Activated CD8-positive, alpha-beta memory T cell treated with anti-CD3 and anti-CD28 coated beads, Interleukin-2, amount 50 U/mL, for 24 hours (primary cell): ENCODE measurements around the gene FAM107B.

Experiments used
- DNase-seq: peaks from one replicate; pipeline ENCODE4 v3.0.0-alpha.2; 2020; ENCODE audit errors: extremely low read depth

FAM107B gene

DNA sequence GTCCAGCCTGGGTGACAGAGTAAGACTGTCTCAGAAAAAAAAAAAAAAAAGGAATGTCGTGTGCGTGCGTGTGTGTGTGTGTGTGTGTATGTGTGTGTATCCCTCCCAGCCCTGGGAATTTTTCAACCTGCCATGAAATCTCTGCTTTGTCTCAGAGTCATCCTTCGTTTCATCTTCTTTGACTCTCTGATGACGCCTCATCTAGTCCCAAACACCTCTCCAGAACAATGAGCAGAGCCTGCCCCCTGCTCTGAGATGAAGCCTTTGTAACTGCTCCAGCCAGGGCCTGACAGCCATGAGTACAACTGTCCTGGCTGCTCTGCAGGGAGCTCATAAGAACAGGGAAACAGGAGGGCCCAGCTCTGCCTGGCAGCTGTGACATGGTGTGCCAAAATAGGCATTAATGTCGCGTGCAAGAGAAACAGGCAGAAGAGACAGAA, 149.5 kb downstream of the FAM107B start:
- no peak for DNase-seq

DNA sequence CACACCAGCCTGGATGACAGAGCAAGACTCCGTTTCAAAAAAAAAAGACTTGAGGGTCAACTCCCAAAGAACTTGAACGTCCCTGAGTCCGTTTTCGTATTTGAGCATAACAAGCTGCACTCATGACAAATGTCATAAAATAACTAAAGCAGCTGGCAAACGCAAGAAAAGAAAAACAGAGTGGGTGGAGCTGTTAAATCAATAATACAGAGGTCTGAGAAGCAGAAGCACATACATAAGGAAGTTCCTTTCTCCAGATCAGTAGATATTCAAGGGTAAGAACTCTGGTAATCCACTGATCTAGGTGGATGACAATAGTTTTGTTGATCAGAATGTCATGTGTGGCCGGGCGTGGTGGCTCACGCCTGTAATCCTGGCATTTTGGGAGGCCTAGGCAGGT, 150.1 kb downstream of the FAM107B start:
- DNase-seq, result no peak

DNA sequence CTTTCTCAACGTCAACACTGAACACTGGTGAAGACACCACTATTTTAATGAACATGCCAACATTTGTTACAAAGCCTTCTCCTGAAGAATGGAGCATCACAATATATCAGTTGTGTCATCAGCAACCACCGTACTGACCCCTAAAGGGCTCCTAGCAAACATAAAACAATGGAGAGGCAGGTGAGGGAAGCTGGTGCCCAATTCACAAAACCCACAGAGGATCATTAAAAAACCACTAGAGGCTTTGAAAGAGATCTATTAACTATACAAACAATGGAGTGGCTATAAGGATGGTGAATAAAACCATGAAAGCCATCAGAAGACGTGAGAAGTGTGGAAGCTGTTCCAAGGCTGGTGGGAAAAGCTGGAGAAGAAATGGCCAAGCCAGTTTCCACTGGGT, 150.8 kb downstream of the FAM107B start:
- no peak for DNase-seq

DNA sequence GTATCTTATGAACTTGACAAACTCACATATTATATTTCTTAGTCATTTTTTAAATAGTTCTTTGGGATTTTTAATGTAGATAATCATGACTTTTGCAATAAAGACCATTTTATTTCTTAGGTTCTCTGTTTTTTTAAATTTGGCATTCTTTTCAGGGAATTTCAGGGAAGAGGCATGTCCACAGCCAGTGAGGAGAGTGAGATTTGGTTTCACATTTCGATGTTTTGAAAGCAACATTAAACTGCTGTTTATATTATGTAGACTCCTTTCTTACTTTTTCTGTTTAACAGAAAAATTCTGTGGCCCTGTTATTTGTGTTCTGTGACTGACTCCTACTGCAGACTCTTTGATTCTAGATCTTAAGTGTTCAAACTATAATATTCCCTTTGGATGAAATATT, 153.7 kb downstream of the FAM107B start:
- no peak for DNase-seq

DNA sequence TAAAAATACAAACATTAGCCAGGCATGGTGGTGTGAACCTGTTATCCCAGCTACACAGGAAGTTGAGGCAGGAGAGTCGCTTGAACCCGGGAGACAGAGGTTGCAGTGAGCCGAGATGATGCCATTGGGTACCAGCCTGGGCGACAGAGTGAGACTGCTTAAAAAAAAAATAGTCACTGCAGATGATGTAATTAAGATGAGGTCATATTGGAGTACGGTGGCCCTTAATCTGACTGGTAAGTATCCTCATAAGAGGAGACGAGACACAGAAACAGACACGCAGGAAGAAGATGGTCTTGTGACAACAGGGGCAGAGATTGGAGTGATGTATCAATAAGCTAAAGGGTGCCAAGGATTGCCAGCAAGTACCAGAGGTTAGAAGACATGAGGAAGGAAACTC, 156.0 kb downstream of the FAM107B start:
- DNase-seq, result no peak

DNA sequence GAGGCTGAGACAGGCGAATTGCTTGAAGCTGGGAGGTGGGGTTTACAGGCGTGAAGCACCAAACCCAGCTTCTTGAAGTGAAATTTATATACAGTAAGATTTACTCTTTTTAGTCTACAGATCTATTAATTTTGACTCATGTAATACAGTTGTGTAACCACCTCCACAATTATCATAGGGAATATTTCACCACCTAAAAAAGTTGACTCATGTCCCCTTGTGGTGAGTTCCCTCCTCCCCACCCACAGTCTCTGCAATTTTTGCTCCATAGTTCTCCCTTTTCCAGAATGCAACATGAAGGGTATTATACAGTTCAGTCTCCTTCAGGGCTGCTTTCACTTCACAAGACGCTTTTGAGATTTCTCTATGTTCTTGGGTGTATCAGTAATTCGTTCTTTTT, 156.8 kb downstream of the FAM107B start:
- DNase-seq, result no peak

GRCh38 chr10:14616955-14617730, 157.6 kb downstream of the FAM107B start:
- no peak for DNase-seq

- DNase-seq, result no peak
Observed at GRCh38 chr10:14616465-14616864, 158.2 kb downstream of the FAM107B start.

GRCh38 chr10:14613588-14613920, 161.1 kb downstream of the FAM107B start:
- no peak for DNase-seq

DNA sequence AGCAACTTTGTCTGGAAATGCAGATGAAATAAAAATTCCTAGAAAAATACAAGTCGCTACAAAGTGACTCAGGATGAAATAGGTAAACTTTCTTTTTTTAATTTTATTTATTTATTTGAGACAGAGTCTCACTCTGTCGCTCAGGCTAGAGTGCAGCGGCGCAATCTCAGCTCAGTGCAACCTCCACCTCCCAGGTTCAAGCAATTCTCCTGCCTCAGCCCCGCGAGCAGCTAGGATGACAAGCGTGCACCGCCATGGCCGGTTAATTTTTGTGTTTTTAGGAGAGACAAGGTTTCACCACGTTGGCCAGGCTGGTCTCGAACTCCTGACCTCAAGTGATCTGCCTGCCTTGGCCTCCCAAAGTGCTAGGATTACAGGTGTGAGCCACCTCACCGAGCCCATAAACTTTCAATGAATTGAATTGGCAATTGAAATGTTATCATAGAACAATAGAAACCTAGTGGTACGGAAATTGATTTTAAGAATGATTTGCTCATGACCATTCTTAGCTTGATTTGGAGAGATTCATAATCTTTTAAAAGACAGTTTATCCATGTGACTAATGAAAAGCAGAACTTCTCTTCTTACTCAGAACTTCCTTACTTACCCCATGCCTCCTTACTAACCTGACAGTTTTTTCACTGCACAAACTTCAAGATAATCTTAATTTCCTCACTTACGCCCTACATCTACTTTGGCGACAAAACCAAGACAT, 161.7 kb downstream of the FAM107B start:
- DNase-seq, result no peak

GRCh38 chr10:14611968-14612693, 162.6 kb downstream of the FAM107B start:
- DNase-seq, result no peak

GRCh38 chr10:14609178-14609577, 165.5 kb downstream of the FAM107B start:
- no peak for DNase-seq

DNA sequence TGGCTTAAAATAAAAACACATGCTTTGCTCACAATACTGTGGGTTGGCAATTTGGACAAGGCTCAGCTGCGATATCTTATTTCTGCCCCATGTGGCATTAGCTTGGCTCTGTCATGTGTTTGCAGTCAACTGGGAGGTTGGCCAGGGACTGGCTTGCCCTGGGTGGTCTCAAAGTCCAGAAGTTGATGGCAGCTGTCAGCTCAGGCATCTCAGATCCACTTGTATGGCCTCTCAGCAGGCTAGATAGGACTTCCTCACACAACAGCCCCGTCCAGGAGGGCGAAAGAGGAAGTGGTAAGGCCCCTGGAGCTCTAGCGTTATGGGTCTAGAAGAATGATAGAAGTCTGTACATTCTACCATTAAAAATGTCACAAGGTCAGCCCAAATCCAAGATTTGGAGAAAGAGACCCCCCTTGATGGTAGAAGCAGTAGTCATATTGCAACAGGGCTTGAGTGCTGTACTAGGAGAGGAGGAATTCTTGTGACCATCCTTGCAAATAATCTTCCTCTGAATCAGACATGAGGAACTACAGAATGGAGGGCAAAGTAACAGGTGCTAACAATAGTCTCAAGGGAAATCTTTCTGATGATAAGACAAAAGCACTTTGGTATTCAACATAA, 166.2 kb downstream of the FAM107B start:
- DNase-seq, result no peak

- DNase-seq, result no peak
Observed at GRCh38 chr10:14606633-14607032, 168.1 kb downstream of the FAM107B start.

GRCh38 chr10:14605231-14605925, 169.3 kb downstream of the FAM107B start:
- no peak for DNase-seq

DNA sequence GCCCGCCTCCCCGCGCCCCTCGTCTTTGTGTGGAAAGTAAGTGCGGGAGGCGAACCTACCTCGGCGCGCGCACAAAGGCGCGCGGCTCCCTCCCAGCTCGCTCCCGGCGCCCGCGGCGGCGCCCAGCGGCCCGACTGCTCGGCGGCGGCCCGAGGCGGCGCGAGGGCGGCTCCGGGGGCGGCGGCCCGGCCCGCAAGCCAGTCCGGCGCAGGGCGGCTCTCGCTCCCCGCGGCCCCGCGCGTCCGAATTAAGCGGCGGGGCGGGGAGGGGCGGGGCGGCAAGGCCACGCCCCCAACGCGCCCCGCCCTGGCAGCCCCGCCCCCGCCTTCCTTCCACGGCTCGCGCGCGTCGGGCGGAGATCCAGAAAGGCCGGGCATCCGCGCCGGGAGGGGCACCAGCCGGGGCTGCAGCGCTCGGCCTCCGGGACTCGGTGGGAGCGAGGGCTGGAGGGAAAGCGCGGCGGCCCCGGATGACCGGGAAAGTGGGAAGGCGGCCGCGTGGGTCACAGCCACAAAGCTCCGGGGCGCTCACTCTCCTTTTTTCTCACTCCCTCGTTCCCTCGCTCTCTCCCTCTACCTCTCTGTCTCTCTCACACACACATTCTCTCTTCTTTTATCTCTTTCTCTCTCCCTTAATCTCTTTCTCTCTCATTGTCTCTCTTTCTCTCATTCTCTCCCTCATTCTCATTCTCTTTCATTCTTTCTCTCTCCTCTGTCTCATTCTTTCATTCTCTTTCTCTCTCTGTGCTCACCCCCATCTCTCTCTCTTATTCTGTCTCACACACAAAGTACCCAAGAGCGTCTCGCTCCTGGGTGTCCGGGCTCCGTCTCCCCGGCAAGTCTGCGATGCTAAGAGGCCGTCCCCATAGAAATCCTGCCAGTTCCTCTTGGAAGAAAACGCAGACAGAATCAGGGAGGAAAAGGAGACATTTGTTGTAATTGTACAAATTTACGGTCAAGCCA, 170.2 kb downstream of the FAM107B start:
- no peak for DNase-seq

GRCh38 chr10:14603534-14604102, 171.1 kb downstream of the FAM107B start:
- no peak for DNase-seq

GRCh38 chr10:14602807-14603533, 171.7 kb downstream of the FAM107B start:
- no peak for DNase-seq
